ENCODE results near the gene SZRD1.

SZRD1 gene

DNA sequence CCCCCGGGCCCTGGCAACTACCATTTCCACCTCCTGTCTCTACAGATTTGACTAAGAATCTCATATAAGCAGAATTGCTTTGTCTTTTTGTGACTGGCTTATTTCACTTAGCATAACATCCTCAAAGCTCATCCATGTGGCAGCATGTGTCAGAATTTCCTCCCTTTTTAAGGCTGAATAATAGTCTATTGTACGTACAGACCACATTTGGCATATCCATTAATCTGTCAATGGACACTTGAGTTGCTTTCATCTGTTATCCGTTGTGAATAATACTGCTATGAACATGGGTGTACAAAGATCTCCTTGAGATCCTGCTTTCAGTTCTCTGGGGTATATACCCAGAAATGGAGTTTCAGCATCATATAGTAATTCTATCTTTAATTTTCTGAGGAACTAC, 46.1 kb downstream of the SZRD1 start:
- no peak for TF ChIP-seq CTCF (conservative IDR thresholded peaks at IDR 0.05; ENCODE audit: low read length)
- no peak for DNase-seq (ENCODE audit: low read depth)
- H3K4me3 ChIP-seq (ENCODE audit: low read length), result no peak overlapping the region

DNA sequence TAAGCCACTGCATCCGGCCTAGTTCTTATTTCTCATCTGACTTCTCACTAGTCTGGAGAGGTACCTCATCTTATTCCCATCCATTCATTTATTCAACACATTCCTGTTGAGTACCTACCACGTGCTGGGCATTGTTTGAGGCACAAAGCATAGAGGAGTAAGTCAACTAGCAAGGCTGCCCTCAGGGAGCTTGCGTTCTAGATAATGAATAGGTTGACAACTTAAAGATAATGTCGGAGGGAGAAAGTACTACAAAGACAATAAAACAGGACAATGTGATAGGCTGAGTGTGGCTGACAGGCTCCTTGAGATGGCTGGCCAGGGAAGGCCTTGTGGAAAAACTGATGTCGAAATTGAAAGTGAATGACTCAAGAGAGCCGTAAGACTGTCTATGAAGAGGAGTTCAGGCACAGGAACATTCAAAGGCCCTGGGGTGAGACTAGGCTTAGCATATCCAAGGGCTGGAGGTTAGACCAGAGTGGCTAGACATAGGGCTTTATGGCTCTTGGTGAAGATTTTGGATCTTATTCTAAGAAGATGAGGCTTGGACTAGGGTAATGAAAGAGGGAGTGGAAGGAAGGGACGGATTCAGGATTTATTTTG, 51.9 kb downstream of the SZRD1 start:
- TF ChIP-seq CTCF (conservative IDR thresholded peaks at IDR 0.05; ENCODE audit: low read length), result no peak
- H3K4me3 ChIP-seq (ENCODE audit: low read length), result no peak overlapping the region
- peak; percentile 20 for DNase-seq (ENCODE audit: low read depth)

- DNase-seq (ENCODE audit: low read depth), result no peak
- no peak for TF ChIP-seq CTCF (conservative IDR thresholded peaks at IDR 0.05; ENCODE audit: low read length)
- no peak overlapping the region for H3K4me3 ChIP-seq (ENCODE audit: low read length)
Observed at GRCh38 chr1:16420424-16421118, 53.5 kb downstream of the SZRD1 start.

DNA sequence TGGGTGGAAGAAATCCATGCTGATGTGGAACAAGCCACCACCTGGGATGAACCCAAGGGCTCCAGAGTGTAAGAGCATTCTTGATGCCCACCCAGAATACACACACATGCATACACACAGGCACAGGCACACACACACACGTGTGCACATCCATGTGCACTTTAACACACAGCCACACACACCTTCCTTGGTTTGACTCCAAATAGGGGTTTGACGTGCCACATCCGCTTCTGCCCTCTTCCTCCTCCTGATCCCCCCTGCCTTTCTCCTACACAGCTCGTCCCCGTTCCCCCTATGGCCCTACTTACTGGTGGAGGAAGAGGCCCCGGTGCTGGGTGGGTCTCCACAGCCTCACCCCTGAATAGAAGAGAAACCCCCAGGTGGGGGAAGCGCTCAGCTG, 54.2 kb downstream of the SZRD1 start:
- no peak overlapping the region for H3K4me3 ChIP-seq (ENCODE audit: low read length)
- TF ChIP-seq CTCF (conservative IDR thresholded peaks at IDR 0.05; ENCODE audit: low read length), result no peak
- no peak for DNase-seq (ENCODE audit: low read depth)

- no peak for DNase-seq (ENCODE audit: low read depth)
- TF ChIP-seq CTCF (conservative IDR thresholded peaks at IDR 0.05; ENCODE audit: low read length), result no peak
- no peak overlapping the region for H3K4me3 ChIP-seq (ENCODE audit: low read length)
Observed at GRCh38 chr1:16422041-16422440, 55.0 kb downstream of the SZRD1 start.

DNA sequence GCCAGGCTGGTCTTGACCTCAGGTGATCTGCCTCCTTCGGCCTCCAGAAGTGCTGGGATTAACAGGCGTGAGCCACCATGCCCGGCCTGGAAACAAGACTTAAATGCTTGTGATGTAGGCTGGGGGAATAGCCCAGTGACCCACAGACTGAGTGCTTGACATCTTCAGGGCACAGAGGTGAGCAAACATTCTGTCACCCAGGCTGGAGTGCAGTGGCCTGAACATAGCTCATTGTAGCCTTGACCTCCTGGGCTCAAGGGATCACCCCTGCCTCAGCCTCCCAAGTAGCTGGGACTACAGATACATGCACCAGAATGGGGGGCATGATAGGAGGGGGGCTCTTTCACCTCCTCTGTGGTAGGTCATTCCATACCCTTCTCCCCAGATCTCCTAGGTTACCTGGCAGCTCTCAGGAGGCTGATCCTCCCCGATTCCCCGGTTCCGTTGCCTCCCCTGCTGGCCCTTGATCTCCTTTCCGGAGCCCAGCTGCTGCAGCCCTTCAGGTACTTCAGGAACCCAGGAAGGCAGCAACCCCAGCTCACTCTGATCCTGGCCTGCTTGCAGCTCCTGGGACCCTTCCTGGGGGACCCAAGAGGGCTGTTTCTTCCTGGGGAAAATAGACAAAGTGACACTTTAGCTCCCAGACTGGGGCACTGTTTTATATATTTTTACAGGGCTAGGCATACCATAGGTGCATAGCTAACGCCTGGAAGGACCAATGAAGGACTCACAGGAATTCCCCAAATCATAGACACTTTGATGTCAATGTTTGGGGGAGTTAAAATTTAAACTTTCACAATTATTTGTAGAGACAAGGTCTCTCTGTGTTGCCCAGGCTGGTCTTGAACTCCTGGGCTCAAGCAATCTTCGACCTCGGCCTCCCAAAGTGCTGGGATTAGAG, 58.3 kb downstream of the SZRD1 start:
- no peak for DNase-seq (ENCODE audit: low read depth)
- no peak overlapping the region for H3K4me3 ChIP-seq (ENCODE audit: low read length)
- no peak for TF ChIP-seq CTCF (conservative IDR thresholded peaks at IDR 0.05; ENCODE audit: low read length)

Data from AG10803 (cell line).